Measurements from ENCODE around the gene TMEM222. TPM values are rescaled to one million over a fixed set of nuclear protein-coding genes. Genes with fewer than 3 reads are reported as not detected.

TMEM222 gene
- polyA plus RNA-seq, 1 donor from 2014 or later = 80.6 TPM

- Histone ChIP-seq H3K36me3 (ENCODE audit: insufficient read depth, low read length) (no peaks in the 10 kb centered on the region), H3K27me3 (ENCODE audit: insufficient read depth, low read depth, low read length) (peaks cover 7% of the 10 kb centered on the region), H3K4me3 (ENCODE audit: low read length) (no peak overlapping the region), H3F3A (ENCODE audit: insufficient read depth, low read length, poor library complexity, severe bottlenecking) (no peaks in the 10 kb centered on the region), H3K9me3 (ENCODE audit: low read length) (no peaks in the 10 kb centered on the region), H2AFZ (ENCODE audit: low read depth, low read length) (no peak overlapping the region), H3K27ac (ENCODE audit: low read length) (no peak overlapping the region), H3K79me2 (replicated peaks; ENCODE audit: insufficient read depth, low read length) (no peaks in the 10 kb centered on the region), H3K9ac (ENCODE audit: low read length) (no peak overlapping the region), H3K9me2 (ENCODE audit: insufficient read depth, low read length) (no peaks in the 10 kb centered on the region), H3K4me2 (ENCODE audit: low read length) (no peak overlapping the region), H4K20me1 (ENCODE audit: insufficient read depth) (no peaks in the 10 kb centered on the region)
- TF ChIP-seq POLR2AphosphoS5 (IDR thresholded peaks at IDR 0.05) (no peak), EZH2 (IDR thresholded peaks at IDR 0.05; ENCODE audit: borderline replicate concordance, insufficient read depth, low read length, poor library complexity, severe bottlenecking) (no peak), REST (IDR thresholded peaks at IDR 0.05; ENCODE audit: borderline replicate concordance) (no peak), EP300 (conservative IDR thresholded peaks at IDR 0.05; ENCODE audit: poor library complexity, severe bottlenecking) (no peak), RAD21 (conservative IDR thresholded peaks at IDR 0.05) (no peak), CTCF (IDR thresholded peaks at IDR 0.05; ENCODE audit: poor library complexity, severe bottlenecking) (no peak)
These were observed 47.1 kb downstream of the TMEM222 start for GRCh38 chr1:27368869-27369582.

- TF ChIP-seq POLR2AphosphoS5 (IDR thresholded peaks at IDR 0.05) = no peak
- no peak for TF ChIP-seq TAF1 (IDR thresholded peaks at IDR 0.05; ENCODE audit: low read depth)
- no peak for TF ChIP-seq REST (IDR thresholded peaks at IDR 0.05; ENCODE audit: borderline replicate concordance)
- TF ChIP-seq EZH2 (IDR thresholded peaks at IDR 0.05; ENCODE audit: borderline replicate concordance, insufficient read depth, low read length, poor library complexity, severe bottlenecking) = no peak
- TF ChIP-seq EP300 (conservative IDR thresholded peaks at IDR 0.05; ENCODE audit: poor library complexity, severe bottlenecking) = no peak
- no peak for TF ChIP-seq SMC3 (conservative IDR thresholded peaks at IDR 0.05; ENCODE audit: poor library complexity)
- no peak for TF ChIP-seq RAD21 (conservative IDR thresholded peaks at IDR 0.05)
- TF ChIP-seq CTCF (IDR thresholded peaks at IDR 0.05; ENCODE audit: poor library complexity, severe bottlenecking) = no peak
- TF ChIP-seq MXI1 (conservative IDR thresholded peaks at IDR 0.05; ENCODE audit: poor library complexity, severe bottlenecking) = no peak
- no peak overlapping the region for H3K27ac ChIP-seq (ENCODE audit: low read length)
- no peak overlapping the region for H3K4me3 ChIP-seq (ENCODE audit: low read length)
- no peaks in the 10 kb centered on the region for H3F3A ChIP-seq (ENCODE audit: insufficient read depth, low read length, poor library complexity, severe bottlenecking)
- no peak overlapping the region for H3K4me2 ChIP-seq (ENCODE audit: low read length)
- H3K36me3 ChIP-seq (ENCODE audit: insufficient read depth, low read length) = no peaks in the 10 kb centered on the region
- H4K20me1 ChIP-seq (ENCODE audit: insufficient read depth) = no peaks in the 10 kb centered on the region
- H3K79me2 ChIP-seq (replicated peaks; ENCODE audit: insufficient read depth, low read length) = no peaks in the 10 kb centered on the region
- H3K27me3 ChIP-seq (ENCODE audit: insufficient read depth, low read depth, low read length) = no peaks in the 10 kb centered on the region
- no peaks in the 10 kb centered on the region for H3K9me3 ChIP-seq (ENCODE audit: low read length)
- no peaks in the 10 kb centered on the region for H3K9me2 ChIP-seq (ENCODE audit: insufficient read depth, low read length)
- H3K9ac ChIP-seq (ENCODE audit: low read length) = no peak overlapping the region
- H2AFZ ChIP-seq (ENCODE audit: low read depth, low read length) = no peak overlapping the region
These were observed 50.3 kb downstream of the TMEM222 start for GRCh38 chr1:27372022-27372807.
